SK-N-DZ (cell line): Measurements from ENCODE around the gene MAN1B1.

Experiments
- DNase-seq: peaks from one replicate; pipeline ENCODE4 v3.0.0-alpha.2; 2015; ENCODE audit warnings: low spot score
- small RNA-seq, 2 experiments: library from RNA; depleted of rRNA; stranded (forward); fragments of <200 nt; gene quantifications; one replicate each; pipeline ENCODE3, GENCODE V24; 2014

Gene MAN1B1

DNA sequence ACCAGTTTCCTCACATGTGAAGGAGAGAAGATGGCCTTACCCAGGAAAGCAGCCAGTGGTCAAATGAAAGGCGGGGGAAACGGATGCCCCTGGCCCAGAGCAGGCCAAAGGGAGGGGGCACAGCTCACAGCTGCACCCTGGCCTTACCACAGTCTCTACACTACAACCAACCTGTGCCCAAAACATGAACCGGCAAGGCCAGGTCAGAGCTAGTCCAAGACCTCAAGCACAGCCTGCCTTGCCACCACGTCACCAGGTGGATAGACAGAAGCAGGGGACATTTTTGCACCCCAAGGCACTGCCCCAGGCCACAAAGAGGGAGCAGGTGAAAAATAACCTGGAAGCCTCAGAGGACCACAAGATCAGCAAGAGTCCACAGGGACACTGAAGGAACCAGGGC lies 56.7 kb downstream of the MAN1B1 start:
- no peak for DNase-seq

DNA sequence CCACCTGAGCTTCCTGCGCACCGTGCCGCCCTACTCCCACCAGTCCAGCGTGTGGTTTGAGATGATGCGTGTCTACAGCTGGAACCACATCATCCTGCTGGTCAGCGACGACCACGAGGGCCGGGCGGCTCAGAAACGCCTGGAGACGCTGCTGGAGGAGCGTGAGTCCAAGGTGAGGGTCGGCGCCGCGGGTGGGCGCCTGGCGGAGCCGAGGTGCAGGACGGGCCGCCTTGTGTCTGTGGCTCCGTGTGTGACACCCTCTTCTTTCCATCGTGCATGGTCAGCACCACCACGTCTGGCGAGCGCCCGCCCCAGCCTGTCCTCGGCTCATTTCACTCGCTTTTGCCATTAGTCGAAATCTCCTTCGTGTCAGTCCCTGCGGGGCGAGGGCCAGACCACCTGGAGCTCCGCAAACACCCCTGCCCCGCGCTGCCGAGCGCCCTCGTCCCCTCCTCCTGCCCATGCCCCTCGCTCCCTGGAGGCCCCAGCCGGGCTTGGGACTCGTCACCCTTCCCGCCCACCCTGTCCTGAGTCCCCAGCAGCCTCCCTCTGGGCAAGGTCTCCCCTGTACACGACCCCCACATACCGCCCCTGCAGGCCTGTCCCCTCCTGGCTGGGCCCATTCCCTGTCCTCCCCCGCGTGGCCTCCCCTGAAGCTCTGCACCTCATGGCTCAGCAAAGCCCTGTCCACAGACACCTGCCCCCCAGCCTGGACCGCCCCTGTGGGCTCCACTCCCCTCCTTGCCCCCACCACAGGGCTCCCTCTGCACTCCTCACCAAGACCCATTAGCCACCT lies 59.1 kb downstream of the MAN1B1 start:
- no peak for DNase-seq

DNA sequence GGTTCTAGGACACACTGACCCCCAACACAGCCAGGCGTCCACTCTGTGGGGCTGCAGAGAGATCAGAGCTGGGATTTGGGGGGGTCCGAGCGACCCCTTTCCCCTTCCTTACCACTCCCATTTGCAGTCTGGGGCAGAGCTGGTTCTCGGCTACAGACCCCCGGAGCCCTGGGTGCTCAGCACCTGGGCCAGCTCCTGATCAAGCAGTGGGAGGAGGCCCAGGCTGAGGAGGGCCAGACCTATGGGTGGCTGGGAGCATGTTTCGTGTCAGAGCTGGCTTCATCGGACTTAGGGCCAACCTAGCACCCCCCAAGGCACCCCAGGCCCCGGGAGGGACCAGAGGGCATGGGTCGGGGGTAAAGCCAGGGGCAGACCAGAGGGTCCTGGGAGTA lies 59.7 kb downstream of the MAN1B1 start:
- no peak for DNase-seq

DNA sequence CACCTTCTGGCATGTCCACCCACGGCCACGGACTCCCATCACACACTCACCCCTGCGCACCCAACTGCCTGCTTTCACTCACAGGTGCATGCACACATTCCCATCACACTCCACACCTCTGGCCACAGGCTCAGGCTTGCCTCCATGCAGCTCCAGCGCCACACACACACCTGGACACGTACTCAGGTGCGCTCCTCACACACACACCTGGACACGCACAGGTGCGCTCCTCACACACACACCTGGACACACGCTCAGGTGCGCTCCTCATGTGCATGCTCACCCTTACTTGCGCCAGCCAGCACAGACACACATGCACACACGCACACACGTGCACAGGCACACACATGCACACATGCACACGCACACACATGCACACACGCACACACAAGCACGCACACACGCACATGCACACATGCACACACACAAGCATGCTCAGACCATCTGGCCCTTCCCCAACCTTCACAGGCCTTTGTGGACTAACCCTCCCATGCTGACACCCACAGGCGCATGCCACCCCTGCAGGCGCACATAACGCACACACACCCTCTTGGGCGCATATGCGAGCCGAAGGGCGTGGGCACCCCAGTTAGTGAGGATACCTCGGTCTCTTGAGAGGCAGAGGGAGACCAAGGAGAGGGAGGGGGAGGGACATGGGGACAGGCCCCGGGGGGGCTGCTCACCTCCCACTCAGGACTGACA lies 60.5 kb downstream of the MAN1B1 start:
- no peak for DNase-seq

DNA sequence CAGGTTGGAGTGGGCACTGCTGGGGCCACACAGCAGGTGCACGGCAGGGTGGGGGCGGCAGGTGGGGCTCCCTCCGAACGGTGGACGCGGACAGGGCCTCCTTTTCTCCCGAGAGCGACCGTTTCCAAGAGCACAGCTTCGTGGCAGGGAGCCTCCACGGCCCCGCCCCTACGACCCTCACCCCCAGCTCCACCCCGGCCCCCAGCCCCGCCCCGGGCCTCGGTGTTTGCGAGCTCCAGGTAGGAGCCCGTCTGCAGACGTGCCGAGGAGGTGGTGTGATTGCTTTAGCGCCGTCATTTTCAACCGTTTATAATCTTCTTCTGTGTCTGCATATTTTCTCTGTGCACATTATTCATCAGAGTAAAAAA lies 61.0 kb downstream of the MAN1B1 start:
- no peak for DNase-seq

DNA sequence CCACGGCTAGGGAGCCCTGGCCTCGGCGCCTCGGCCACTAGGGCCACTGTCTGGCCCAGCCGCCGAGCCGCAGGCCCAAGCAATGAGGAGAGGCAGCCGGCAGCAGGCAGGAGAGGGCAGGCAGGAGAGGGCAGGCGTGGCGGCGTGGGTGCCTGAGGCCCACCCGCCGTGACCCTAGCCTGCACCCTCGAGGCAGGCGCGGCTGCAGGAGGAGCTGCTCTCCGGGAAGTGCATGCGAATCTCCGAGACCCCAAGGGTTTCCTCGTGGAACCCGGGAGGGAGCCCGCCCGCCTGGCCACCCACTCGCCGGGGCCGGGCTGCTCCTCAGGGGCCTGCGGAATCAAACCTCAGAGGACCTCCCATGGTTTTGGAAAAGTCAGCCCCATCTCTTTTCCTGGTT lies 61.5 kb downstream of the MAN1B1 start:
- DNase-seq, result no peak

DNA sequence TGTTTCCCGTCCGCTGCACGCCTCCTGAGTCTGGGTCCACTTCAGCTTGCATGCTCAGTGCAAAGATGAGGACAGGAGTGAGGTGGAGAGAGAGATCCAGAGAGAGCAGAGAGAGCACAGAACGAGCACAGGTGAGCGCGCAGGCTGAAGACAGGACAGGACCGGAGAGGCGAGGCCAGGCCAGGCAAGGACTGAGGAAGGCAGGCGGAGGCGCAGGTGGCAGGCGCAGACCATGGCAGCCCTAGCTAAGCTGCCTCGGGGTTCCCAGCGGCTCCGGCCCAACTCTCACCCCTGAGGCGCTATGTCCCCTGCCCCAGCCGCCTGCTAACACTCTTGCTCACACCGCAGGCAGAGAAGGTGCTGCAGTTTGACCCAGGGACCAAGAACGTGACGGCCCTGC lies 61.9 kb downstream of the MAN1B1 start:
- no peak for DNase-seq

DNA sequence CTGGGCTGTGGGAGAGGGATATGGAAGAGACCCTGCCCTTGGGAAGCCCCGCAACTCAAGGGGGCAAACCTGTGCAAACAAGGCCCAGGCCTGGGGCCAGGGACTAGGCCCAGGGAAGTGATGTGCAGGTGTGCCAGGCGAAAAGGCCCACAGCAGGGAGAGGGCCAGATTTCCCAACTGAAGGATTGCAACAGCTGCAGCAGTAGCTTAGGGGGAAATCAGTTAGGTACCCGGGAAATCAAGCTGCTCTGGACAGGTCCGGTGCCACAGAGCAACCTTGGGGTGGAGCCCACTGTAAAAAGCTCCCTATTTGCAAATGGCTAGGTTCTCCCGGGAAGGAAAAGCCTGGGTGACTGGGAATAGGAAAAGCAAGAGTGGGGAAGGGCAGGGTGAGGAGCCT lies 62.6 kb downstream of the MAN1B1 start:
- DNase-seq, result no peak

DNA sequence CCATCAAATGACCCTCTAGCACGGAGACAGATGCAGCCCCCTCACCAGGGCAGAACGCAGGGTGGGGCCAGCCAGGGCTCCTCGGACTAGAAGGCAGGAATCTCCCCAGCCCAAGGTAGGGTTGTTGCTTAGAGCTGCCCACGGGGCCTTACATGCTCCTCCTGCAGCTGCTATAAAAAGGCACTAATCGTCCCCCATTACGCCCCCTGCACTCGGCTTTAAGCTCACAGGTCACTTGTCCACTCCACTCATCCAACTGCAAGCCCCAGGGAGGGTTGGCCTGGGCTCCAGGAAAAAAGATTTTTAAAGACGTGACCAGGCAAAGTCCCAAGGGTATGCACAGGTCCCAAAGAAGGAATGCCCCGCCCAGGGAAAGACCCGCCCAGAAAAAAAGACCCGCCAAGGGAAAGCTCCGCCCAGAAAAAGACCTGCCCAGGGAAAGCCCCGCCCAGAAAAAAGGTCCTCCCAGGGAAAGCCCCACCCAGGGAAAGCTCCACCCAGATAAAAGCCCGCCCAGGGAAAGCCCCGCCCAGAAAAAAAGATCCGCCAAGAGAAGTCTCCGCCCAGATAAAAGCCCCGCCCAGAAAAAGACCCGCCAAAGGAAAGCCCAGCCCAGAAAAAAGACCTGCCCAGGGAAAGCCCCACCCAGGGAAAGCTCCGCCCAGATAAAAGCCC lies 63.3 kb downstream of the MAN1B1 start:
- no peak for DNase-seq

DNA sequence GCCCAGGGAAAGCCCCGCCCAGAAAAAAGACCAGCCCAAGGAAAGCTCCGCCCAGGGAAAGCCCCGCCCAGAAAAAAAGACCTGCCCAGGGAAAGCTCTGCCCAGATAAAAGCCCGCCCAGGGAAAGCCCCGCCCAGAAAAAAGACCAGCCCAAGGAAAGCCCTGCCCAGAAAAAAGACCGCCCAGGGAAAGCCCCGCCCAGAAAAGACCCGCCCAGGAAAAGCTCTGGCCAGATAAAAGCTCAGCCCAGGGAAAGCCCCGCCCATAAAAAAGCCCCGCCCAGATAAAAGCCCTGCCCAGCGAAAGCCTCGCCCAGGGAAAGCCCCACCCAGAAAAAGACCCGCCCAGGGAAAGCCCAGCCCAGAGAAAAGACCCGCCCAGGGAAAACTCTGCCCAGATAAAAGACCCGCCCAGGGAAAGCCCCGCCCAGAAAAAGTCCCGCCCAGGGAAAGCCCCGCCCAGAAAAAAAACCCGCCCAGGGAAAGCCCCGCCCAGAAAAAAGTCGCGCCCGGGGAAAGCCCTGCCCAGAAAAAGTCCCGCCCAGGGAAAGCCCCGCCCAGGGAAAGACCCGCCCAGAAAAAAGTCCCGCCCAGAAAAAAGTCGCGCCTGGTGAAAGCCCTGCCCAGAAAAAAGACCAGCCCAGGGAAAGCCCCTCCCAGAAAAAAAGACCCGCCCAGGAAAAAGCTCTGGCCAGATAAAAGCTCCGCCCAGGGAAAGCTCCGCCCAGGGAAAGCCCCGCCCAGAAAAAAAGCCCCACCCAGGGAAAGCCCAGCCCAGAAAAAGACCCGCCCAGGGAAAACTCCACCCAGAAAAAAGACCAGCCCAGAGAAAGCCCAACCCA lies 64.1 kb downstream of the MAN1B1 start:
- no peak for DNase-seq

DNA sequence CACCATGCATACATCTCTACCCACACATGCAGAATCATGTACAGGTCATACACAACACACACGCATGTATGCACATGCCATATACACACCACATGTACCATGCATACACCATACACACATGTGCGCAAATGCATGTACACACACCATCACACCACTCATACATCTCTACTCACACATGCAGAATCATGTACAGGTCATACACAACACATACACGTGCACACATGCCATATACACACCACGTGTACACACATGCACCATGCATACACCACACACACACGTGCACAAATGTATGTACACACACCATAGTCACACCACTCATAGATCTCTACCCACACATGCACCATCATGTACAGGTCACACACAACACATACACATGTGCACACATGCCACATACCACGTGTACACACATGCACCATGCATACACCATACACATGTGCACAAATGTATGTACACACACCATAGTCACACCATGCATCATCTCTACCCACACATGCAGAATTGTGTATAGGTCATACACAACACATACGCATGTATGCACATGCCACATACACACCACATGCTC lies 66.1 kb downstream of the MAN1B1 start:
- DNase-seq, result no peak

DNA sequence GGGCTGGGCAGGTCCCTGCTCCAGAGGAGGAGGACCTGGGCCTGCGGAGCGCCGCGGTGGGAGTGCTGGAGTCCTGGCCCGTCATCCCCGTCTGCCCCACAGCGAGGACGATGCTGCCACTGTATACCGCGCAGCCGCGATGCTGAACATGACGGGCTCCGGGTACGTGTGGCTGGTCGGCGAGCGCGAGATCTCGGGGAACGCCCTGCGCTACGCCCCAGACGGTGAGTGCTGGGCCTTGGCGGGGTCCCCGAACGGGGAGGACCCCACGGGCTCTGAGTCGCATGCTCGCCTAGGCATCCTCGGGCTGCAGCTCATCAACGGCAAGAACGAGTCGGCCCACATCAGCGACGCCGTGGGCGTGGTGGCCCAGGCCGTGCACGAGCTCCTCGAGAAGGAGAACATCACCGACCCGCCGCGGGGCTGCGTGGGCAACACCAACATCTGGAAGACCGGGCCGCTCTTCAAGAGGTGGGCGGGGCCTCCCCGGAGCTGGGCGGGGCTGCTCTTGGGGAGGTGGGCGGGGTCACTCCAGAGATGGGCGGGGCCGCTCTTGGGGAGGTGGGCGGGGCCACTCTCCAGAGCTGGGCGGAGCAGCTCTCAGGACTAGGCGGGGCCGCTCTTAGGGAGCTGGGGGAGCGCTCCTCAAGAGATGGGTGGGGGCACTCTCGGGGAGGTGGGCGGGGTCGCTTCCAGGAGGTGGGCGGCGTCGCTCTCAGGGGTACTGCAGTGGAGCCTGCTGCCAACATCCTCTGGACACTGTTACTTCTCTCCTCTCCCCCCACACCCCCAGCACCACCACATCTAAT lies 70.0 kb downstream of the MAN1B1 start:
- no peak for DNase-seq

DNA sequence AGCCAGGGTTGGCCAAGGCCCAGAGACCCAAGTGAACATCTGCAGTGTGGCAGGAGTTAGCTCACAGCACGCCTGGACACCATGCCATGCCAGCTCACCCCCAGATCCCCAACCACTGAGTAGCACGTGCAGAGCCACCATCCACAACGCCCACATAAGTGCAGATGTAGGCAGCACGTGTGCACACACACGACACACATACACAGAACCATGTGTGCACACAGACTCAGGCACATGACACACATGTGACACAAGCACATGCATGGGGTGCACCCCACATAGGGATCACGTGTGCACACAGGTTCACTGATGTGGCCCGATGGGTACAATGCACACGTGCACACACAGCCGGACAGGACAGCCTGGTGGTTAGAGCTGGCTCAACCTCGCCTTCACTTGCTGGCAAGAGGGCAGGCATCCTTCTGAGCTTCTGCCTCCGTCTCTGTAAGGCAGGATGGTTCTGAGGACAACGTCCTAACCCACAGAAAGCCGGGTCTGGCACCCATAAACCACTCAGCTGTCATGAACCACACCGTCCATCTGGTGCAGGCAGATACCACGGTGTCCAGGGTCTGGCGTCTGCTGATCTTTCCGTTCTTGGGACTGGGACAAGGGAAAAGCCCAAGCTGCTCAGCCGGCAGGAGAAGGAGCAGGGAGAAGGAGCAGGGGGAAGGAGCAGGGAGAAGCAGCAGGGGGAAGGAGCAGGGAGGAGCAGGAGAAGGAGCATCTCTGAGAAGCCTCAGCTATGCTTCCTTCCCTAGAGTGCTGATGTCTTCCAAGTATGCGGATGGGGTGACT lies 71.0 kb downstream of the MAN1B1 start:
- no peak for DNase-seq

DNA sequence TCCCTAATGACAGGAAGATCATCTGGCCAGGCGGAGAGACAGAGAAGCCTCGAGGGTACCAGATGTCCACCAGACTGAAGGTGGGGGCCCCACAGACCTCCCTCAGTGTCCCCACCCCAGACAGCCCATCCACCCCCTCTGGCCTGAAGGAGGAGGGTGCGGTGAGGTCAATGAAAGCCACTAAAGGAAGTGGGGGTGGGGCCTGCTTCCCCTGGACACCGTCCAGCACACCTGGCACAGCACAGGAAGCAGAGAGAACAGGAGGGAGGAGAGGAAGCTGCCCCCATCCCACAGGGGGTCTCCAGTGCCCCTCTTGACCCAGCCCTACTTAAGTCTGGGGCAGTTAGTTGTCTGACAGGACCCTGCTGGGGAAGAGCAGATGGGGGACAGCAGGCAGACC lies 71.8 kb downstream of the MAN1B1 start:
- DNase-seq, result no peak

Small RNAs within 50 kb of the gene (small RNA-seq; reads per million reads assigned to genes)
- gene RF00153, result 0 to 0.21 reads per million in 2 experiments
